H1 (cell line): Measurements from ENCODE around the gene SLC7A8. TPM values are rescaled to one million over a fixed set of nuclear protein-coding genes. Genes with fewer than 3 reads are reported as not detected.

ENCODE experiments used
- EGR1 ChIP-seq: IDR thresholded peaks from 2 replicates; pipeline ENCODE4 v1.6.1; 2011; ENCODE audit warnings: low read depth, low read length, borderline replicate concordance
- KDM5A ChIP-seq: fragments of 200-600 bp; IDR thresholded peaks from 2 replicates; pipeline ENCODE4 v1.7.1; 2012; ENCODE audit warnings: mild to moderate bottlenecking, low read length, inconsistent platforms, mixed read lengths
- NRF1 ChIP-seq: IDR thresholded peaks from 2 replicates; pipeline ENCODE4 v1.6.1; 2011; ENCODE audit warnings: mild to moderate bottlenecking, low read depth, low read length, improper control_type of control experiment
- RBBP5 ChIP-seq: IDR thresholded peaks from 2 replicates; pipeline ENCODE4 v1.7.1; 2012; ENCODE audit warnings: low read depth, mild to moderate bottlenecking, inconsistent platforms, low read length, moderate library complexity, borderline replicate concordance
- polyA plus RNA-seq, 7 experiments: library from polyadenylated mRNA; depleted of rRNA in 3 of 7; stranded (reverse) in 5 of 7; unstranded in 2 of 7; fragments of >200 nt in 5 of 7; fragments of 200-250 nt in 2 of 7; gene quantifications; 1 replicate in 5 of 7; 2 replicates in 1 of 7; 4 replicates in 1 of 7; pipeline versions ENCODE4 v1.2.1 to v1.2.3, GENCODE V29; 2011 to 2013; ENCODE audit warnings: missing spikeins in 2 of 7, mixed read lengths in 2 of 7
- total RNA-seq: library from RNA; stranded (reverse); fragmentation: NEBNext Ultra II Directional; extraction: Animal tissue kit (Norgen Biotek cat#: 25700); gene quantifications from 2 replicates; pipeline ENCODE4 v1.2.1, GENCODE V29; 2021

SLC7A8 gene
- total and polyA plus RNA-seq, 2 of the 8 experiments (the other 6 are each of a cell fraction or from before 2014, with no cell fraction given), result 182 to 204 TPM

DNA sequence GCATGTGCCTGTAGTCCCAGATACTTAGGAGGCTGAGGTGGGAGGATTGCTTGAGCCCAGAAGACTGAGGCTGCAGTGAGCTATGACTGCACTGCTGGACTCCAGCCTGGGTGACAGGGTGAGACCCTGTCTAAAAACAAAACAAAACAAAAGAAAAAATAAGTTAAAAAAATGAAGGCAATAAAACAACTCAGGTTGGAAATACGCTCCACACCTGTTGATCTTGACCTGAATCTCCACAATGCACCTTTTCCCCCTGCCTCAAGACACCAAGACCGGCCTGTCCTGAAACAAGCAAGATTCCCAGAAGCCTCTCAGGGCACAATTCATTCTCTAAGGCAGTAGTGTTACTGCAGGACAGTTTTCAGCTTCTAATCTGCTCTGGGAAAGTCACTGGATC is 43.6 kb downstream of the SLC7A8 start (continued):
- no peak for TF ChIP-seq RBBP5
- TF ChIP-seq NRF1, result no peak
- no peak for TF ChIP-seq EGR1
- no peak for TF ChIP-seq KDM5A
- TF ChIP-seq, all 59 proteins: peak for 0
